ENCODE measurements around the gene UFC1. TPM values are rescaled to one million over a fixed set of nuclear protein-coding genes. Genes with fewer than 3 reads are reported as not detected.
A peak's percentile ranks its signal among the peaks of the same experiment; 100 is the strongest.

Gene UFC1
- total and polyA plus RNA-seq, 2 of the 13 experiments (the other 11 are each of a cell fraction or from before 2014, with no cell fraction given) = 72.8 to 85.2 TPM

DNA sequence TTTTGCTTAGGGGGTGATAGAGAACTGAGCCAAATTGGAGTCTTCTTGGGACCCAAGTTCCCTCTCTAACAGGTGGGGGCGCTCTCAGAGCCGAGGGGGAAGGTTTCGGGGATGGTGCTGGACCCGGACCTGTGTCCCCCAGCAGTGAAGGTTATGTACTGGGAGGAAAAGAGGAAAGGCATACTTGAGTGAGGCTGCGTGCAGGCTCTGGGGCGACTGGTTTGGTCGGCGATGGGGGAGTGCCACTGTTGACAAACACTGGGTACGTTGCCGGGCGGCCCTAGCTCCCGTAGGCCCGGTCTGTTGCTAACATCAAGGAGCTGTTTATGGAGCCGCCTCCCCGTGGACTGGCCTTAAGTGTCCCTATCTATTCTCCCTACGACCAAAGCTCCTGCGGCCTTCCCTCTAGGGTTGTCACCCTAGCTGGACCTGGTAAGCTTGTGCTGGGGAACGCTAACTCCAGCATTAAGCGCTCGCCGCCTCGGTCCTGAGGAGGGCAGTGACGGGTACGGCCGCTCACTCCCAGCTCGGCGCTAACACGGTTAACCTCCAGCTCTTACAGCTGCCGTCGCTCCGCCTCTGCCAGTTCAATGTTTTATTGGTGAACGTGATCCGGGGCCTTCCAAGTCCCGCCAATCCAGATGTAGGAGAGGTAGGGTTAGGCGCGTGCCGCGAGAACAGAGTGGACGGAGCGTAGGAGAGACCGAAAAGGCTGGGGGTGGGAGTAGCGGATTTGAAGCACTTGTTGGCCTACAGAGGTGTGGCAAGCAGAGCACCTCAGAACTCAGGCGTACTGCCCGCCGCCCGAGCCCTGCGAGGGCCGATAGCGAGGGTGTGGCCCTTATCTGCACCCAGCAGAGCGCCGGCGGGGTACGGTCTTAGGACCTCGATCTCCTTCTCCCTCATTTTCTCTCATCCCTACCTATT, 12.2 kb downstream of the UFC1 start, which contains the start of gene PPOX (continued):
- no peak; the same call in 1 of the 2 replicates for TF ChIP-seq ZNF546 (CRISPR knock-in tag; conservative IDR thresholded peaks at IDR 0.05)
- TF ChIP-seq HDAC6 (IDR thresholded peaks at IDR 0.05; ENCODE audit: low read depth, low read length) = no peak
- TF ChIP-seq ZNF282 (IDR thresholded peaks at IDR 0.05; ENCODE audit: partially characterized antibody) = no peak
- peak; percentile 57 for TF ChIP-seq GATAD2A (CRISPR knock-in tag; IDR thresholded peaks at IDR 0.05)
- no peak for TF ChIP-seq FOXP1 (IDR thresholded peaks at IDR 0.05)
- no peak for TF ChIP-seq FOXP1 (CRISPR knock-in tag; IDR thresholded peaks at IDR 0.05)
- TF ChIP-seq RBAK (CRISPR knock-in tag; IDR thresholded peaks at IDR 0.05) = no peak
- TF ChIP-seq ZNF160 (CRISPR knock-in tag; IDR thresholded peaks at IDR 0.05) = 0 out of 2 replicates have a peak, but pooled peaks have one; percentile 46
- TF ChIP-seq ZSCAN25 (CRISPR knock-in tag; IDR thresholded peaks at IDR 0.05) = peak; percentile 87
- peak; percentile 46 for TF ChIP-seq AGO2 (optimal IDR thresholded peaks at IDR 0.05; ENCODE audit: low read depth, low read length)
- TF ChIP-seq ZNF841 (CRISPR knock-in tag; IDR thresholded peaks at IDR 0.05; ENCODE audit: borderline replicate concordance) = no peak
- no peak for TF ChIP-seq TP53 (CRISPR knock-in tag; conservative IDR thresholded peaks at IDR 0.05)
- TF ChIP-seq RXRA (CRISPR knock-in tag; IDR thresholded peaks at IDR 0.05) = no peak
- TF ChIP-seq ZNF660 (CRISPR knock-in tag; IDR thresholded peaks at IDR 0.05; ENCODE audit: borderline replicate concordance, low read depth) = no peak
- no peak for TF ChIP-seq HNRNPK (IDR thresholded peaks at IDR 0.05; ENCODE audit: low read depth, low read length, poor library complexity, severe bottlenecking)
- no peak for TF ChIP-seq HNRNPUL1 (IDR thresholded peaks at IDR 0.05; ENCODE audit: low read depth, low read length)
- no peak for TF ChIP-seq PAF1 (CRISPR knock-in tag; IDR thresholded peaks at IDR 0.05)
- no peak for TF ChIP-seq ZNF446 (CRISPR knock-in tag; IDR thresholded peaks at IDR 0.05)
- TF ChIP-seq, protein P1, sequence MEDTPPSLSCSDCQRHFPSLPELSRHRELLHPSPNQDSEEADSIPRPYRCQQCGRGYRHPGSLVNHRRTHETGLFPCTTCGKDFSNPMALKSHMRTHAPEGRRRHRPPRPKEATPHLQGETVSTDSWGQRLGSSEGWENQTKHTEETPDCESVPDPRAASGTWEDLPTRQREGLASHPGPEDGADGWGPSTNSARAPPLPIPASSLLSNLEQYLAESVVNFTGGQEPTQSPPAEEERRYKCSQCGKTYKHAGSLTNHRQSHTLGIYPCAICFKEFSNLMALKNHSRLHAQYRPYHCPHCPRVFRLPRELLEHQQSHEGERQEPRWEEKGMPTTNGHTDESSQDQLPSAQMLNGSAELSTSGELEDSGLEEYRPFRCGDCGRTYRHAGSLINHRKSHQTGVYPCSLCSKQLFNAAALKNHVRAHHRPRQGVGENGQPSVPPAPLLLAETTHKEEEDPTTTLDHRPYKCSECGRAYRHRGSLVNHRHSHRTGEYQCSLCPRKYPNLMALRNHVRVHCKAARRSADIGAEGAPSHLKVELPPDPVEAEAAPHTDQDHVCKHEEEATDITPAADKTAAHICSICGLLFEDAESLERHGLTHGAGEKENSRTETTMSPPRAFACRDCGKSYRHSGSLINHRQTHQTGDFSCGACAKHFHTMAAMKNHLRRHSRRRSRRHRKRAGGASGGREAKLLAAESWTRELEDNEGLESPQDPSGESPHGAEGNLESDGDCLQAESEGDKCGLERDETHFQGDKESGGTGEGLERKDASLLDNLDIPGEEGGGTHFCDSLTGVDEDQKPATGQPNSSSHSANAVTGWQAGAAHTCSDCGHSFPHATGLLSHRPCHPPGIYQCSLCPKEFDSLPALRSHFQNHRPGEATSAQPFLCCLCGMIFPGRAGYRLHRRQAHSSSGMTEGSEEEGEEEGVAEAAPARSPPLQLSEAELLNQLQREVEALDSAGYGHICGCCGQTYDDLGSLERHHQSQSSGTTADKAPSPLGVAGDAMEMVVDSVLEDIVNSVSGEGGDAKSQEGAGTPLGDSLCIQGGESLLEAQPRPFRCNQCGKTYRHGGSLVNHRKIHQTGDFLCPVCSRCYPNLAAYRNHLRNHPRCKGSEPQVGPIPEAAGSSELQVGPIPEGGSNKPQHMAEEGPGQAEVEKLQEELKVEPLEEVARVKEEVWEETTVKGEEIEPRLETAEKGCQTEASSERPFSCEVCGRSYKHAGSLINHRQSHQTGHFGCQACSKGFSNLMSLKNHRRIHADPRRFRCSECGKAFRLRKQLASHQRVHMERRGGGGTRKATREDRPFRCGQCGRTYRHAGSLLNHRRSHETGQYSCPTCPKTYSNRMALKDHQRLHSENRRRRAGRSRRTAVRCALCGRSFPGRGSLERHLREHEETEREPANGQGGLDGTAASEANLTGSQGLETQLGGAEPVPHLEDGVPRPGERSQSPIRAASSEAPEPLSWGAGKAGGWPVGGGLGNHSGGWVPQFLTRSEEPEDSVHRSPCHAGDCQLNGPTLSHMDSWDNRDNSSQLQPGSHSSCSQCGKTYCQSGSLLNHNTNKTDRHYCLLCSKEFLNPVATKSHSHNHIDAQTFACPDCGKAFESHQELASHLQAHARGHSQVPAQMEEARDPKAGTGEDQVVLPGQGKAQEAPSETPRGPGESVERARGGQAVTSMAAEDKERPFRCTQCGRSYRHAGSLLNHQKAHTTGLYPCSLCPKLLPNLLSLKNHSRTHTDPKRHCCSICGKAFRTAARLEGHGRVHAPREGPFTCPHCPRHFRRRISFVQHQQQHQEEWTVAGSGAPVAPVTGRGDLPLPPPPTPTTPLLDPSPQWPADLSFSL (CRISPR knock-in tag; IDR thresholded peaks at IDR 0.05) = no peak
- peak; percentile 75; the same call in 1 of the 2 replicates for TF ChIP-seq EED (CRISPR knock-in tag; IDR thresholded peaks at IDR 0.05)
- no peak for TF ChIP-seq ATM (IDR thresholded peaks at IDR 0.05; ENCODE audit: borderline replicate concordance)
- no peak for TF ChIP-seq ZEB1 (IDR thresholded peaks at IDR 0.05; ENCODE audit: insufficient replicate concordance, low read depth)
- TF ChIP-seq KDM6A (CRISPR knock-in tag; IDR thresholded peaks at IDR 0.05; ENCODE audit: low read depth) = no peak
- TF ChIP-seq ARNT (IDR thresholded peaks at IDR 0.05) = no peak
- TF ChIP-seq KDM5B (CRISPR knock-in tag; IDR thresholded peaks at IDR 0.05; ENCODE audit: borderline replicate concordance) = peak; percentile 63
- TF ChIP-seq SNAI1 (CRISPR knock-in tag; IDR thresholded peaks at IDR 0.05; ENCODE audit: borderline replicate concordance) = peak; percentile 75
- TF ChIP-seq CREM (IDR thresholded peaks at IDR 0.05) = peak; percentile 78
- TF ChIP-seq CREM (CRISPR knock-in tag; IDR thresholded peaks at IDR 0.05) = no peak

Data from HepG2 (cell line).